ENCODE results near the gene FBXL7.

The FBXL7 gene

DNA sequence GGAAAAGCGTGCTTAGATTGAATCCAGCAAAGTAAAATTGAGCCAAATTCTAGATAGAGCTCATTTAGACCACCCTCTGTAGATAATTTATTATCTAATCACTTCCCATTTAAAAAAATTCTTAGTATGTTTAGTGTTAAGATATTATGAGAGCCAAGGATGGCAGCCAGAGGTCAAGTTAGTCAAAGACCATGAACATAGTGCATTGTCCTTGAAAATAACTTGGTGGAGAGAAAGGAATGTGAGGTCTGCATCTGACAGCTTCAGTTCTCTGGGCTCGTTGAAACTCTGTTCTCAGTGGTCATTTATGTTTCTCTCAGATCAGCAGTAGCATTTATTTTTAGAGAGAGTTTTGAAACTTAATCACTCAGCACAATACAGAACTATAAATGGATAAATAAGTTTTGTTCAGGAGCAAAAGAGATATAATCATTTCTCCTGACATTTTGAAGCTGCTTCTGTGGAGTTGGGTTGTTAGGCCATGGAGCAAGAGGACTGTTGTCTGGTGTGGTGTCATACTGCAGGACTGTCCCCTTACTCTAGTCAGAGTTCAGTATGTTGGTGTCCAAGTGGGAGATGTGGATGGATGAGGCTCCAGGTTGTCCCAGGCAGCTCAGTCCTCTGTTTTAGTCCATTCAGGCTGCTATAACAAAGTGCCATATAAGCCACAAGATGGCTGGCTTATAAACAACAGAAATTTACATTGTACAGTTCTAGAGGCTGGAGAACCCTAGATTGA lies 337.7 kb downstream of the FBXL7 start:
- H3K4me3 ChIP-seq (ENCODE audit: low read depth, low read length): no peak overlapping the region
- CTCF ChIA-PET: interaction anchor here (1.4 kb wide), 1 partner anchor 13 kb away, joined by 6 read pairs; no protein-coding TSS in a partner anchor
- DNase-seq (ENCODE audit: low read depth, low spot score): no peak
- POLR2A ChIA-PET: no interaction called here
- TF ChIP-seq, protein P1, sequence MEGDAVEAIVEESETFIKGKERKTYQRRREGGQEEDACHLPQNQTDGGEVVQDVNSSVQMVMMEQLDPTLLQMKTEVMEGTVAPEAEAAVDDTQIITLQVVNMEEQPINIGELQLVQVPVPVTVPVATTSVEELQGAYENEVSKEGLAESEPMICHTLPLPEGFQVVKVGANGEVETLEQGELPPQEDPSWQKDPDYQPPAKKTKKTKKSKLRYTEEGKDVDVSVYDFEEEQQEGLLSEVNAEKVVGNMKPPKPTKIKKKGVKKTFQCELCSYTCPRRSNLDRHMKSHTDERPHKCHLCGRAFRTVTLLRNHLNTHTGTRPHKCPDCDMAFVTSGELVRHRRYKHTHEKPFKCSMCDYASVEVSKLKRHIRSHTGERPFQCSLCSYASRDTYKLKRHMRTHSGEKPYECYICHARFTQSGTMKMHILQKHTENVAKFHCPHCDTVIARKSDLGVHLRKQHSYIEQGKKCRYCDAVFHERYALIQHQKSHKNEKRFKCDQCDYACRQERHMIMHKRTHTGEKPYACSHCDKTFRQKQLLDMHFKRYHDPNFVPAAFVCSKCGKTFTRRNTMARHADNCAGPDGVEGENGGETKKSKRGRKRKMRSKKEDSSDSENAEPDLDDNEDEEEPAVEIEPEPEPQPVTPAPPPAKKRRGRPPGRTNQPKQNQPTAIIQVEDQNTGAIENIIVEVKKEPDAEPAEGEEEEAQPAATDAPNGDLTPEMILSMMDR (IDR thresholded peaks at IDR 0.05; ENCODE audit: insufficient read depth, low read length, missing control alignments): no peak

DNA sequence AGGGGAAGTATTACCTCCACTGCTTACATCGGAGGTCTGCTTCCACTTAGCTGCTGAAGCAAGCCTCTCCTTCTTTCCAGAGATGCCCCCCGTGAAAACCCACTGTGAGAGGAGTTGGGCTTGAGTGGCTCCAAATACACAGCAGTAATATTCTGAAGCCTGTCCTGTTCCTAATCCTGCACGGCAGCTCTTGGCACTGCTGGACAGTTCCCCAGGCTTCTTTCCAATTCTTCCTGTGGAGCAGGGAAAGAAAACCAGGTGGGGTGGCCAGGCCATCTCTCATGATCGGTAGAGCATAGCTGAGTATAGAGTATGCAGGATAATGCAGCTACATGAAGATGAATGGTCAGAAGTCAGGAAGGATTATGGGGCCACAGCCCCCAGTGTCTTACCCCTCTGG lies 344.3 kb downstream of the FBXL7 start:
- H3K4me3 ChIP-seq (ENCODE audit: low read depth, low read length): no peak overlapping the region
- CTCF ChIA-PET: interaction anchor here (0.6 to 1.0 kb wide), 5 partner anchors 11 to 671 kb away, joined by 3 to 4 read pairs (median 3); no protein-coding TSS in a partner anchor
- DNase-seq (ENCODE audit: low read depth, low spot score): no peak
- POLR2A ChIA-PET: no interaction called here
- TF ChIP-seq, protein P1 (IDR thresholded peaks at IDR 0.05; ENCODE audit: insufficient read depth, low read length, missing control alignments): no peak

DNA sequence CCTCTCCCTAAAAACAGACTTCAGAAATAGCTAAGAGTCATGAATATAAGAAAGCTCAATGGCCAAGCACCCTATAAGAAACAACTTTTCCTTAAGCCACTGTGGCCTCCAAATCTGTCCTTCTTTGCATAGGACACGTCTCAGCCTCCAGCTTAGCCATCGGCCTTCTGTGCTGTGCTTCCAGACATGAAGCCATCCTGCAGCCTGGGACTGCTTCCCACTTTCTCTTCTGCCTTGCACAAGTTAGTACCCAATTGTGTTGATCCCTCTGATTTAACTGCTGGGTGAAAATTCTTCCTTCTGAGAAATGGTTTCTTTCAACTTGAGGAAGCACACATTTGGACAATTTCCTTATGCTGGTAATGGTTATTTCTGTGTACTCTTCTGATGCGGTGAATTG lies 344.9 kb downstream of the FBXL7 start:
- no peak overlapping the region for H3K4me3 ChIP-seq (ENCODE audit: low read depth, low read length)
- CTCF ChIA-PET: interaction anchor here (0.7 to 1.0 kb wide), 3 partner anchors 13 to 633 kb away, joined by 3 to 4 read pairs (median 3); no protein-coding TSS in a partner anchor
- POLR2A ChIA-PET: no interaction called here
- no peak for DNase-seq (ENCODE audit: low read depth, low spot score)
- TF ChIP-seq, protein P1 (IDR thresholded peaks at IDR 0.05; ENCODE audit: insufficient read depth, low read length, missing control alignments): no peak

DNA sequence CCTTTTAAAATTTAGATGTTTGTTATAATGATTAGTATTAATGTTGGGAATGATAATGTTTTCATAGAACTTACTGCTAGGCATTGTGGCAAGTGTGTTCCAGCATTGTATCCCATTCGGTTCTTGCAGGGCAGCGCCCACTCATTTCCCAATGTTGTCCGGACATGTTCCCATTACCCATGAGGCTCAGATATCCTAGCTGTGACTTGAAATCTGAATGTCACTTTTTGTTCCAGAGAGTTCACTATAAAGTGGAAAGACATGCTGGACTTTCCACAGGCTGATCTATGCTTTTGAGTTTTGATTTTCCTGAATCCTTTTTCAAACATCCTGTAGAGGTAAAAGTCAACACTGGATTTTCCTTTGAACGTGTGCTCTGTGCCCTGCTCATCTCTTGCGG lies 350.6 kb downstream of the FBXL7 start:
- TF ChIP-seq, protein P1 (IDR thresholded peaks at IDR 0.05; ENCODE audit: insufficient read depth, low read length, missing control alignments): no peak
- CTCF ChIA-PET: interaction anchor here (1.1 kb wide), 1 partner anchor 145 kb away, joined by 3 read pairs; no protein-coding TSS in a partner anchor
- no peak for DNase-seq (ENCODE audit: low read depth, low spot score)
- H3K4me3 ChIP-seq (ENCODE audit: low read depth, low read length): no peak overlapping the region
- POLR2A ChIA-PET: no interaction called here

DNA sequence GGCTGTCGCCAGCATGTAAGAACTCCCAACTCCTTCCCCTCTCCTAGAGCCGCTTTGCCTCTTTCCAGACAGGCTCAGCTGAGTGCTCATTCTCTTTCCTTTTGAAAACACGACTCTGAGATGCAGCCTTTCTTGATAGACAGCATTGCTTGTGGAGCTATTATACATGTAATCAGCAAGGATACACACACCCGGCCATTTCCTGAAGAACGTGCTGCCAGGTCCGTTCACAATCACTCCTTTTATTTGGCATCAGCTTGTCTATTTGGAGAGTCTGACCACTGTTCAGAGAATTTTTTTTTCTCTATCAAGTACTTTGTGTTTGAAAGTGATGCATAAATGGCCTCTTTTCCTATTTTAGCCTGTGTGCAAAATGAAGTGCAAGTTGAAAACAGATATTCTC lies 351.0 kb downstream of the FBXL7 start:
- TF ChIP-seq, protein P1 (IDR thresholded peaks at IDR 0.05; ENCODE audit: insufficient read depth, low read length, missing control alignments): no peak
- CTCF ChIA-PET: no interaction called here
- no peak overlapping the region for H3K4me3 ChIP-seq (ENCODE audit: low read depth, low read length)
- no peak for DNase-seq (ENCODE audit: low read depth, low spot score)
- POLR2A ChIA-PET: no interaction called here

DNA sequence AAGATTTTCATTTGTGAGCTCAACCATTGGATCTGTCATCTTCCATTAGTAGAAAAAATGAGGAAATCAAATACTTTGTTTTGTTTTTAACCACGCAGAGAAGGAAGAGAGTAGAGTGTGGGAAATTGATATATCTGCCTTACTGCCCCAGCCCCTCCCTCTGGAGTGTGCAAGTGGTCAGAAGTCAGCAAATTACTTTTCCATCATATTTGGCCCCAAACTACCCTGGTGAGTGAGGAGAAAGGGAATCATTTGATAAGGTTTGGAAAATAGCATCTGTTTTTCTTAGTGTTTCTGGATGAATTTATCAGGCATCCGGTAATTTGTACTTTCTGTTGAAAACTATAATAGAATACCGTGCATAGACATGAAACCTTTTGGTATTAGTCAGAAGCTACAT lies 352.2 kb downstream of the FBXL7 start:
- DNase-seq (ENCODE audit: low read depth, low spot score): no peak
- CTCF ChIA-PET: interaction anchor here (1.2 kb wide), 1 partner anchor 22 kb away, joined by 4 read pairs; no protein-coding TSS in a partner anchor
- no peak overlapping the region for H3K4me3 ChIP-seq (ENCODE audit: low read depth, low read length)
- POLR2A ChIA-PET: no interaction called here
- TF ChIP-seq, protein P1 (IDR thresholded peaks at IDR 0.05; ENCODE audit: insufficient read depth, low read length, missing control alignments): no peak
